Measurements from ENCODE around the gene NXF3.
A peak's percentile ranks its signal among the peaks of the same experiment; 100 is the strongest.

Gene NXF3

GRCh38 chrX:103066606-103067005, 26.3 kb downstream of the NXF3 start:
- Mint-ChIP-seq H3K4me3 (no peak overlapping the region), H3K9me3 (peaks cover 13% of the 10 kb centered on the region), H3K27me3 (ENCODE audit: low read depth) (no peaks in the 10 kb centered on the region), H3K27ac (no peak overlapping the region), H3K36me3 (ENCODE audit: low read depth) (peaks cover 4% of the 10 kb centered on the region), H3K4me1 (peaks cover 6% of the 10 kb centered on the region)
- TF ChIP-seq, protein P1, sequence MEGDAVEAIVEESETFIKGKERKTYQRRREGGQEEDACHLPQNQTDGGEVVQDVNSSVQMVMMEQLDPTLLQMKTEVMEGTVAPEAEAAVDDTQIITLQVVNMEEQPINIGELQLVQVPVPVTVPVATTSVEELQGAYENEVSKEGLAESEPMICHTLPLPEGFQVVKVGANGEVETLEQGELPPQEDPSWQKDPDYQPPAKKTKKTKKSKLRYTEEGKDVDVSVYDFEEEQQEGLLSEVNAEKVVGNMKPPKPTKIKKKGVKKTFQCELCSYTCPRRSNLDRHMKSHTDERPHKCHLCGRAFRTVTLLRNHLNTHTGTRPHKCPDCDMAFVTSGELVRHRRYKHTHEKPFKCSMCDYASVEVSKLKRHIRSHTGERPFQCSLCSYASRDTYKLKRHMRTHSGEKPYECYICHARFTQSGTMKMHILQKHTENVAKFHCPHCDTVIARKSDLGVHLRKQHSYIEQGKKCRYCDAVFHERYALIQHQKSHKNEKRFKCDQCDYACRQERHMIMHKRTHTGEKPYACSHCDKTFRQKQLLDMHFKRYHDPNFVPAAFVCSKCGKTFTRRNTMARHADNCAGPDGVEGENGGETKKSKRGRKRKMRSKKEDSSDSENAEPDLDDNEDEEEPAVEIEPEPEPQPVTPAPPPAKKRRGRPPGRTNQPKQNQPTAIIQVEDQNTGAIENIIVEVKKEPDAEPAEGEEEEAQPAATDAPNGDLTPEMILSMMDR (IDR thresholded peaks at IDR 0.05; ENCODE audit: unreplicated experiment in 3 of 3) = no peak

- TF ChIP-seq, protein P1 (IDR thresholded peaks at IDR 0.05; ENCODE audit: unreplicated experiment in 3 of 3) = no peak
- Mint-ChIP-seq H3K4me1 (peaks cover 6% of the 10 kb centered on the region), H3K36me3 (ENCODE audit: low read depth) (peaks cover 4% of the 10 kb centered on the region), H3K27me3 (ENCODE audit: low read depth) (no peaks in the 10 kb centered on the region), H3K9me3 (peaks cover 10% of the 10 kb centered on the region), H3K4me3 (peak within 1 kb of the TSS; percentile 74 to 79 (median 75)), H3K27ac (peak within 1 kb of the TSS in 1 of 3 experiments; percentile 6)
These were observed 29.0 kb downstream of the NXF3 start, which contains the start of gene BEX1 for GRCh38 chrX:103063918-103064434. BEX1 (minus strand) TSS chrX:103064171; CDS start chrX:103063274, 897 bp downstream.

DNA sequence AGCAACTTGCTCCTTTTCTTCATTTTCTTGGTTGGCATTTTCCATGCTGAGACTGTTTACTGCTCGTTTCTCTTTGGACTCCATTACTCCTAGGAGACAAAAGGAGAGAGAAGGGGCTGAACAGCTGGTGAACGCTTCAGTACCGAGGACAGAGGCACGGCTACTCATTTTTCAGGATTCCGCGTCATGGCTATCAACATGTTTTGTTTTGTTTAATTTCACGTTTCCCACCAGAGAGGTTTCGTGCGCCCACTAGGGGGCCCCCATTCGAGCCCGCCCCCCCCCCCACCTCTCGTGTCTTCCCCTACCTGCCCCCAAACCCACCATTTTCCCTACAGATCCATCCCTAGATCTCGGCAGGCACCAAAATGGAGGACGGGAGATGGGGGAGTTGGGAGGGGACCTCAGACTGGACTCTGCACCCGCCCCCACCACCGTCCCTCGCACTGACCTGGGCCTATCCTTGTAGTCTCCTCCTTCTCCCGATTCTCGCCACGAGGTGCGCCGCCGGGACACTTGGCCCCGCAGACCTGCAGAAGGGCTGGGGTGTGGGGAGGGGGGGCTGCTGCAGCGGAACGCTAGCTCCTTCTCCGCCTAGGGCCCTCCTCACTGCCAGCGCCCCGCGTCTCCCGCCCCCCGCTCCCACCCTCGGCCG, 29.6 kb downstream of the NXF3 start:
- Mint-ChIP-seq H3K4me3 (peak overlapping the region; percentile 72 to 78 (median 75)), H3K36me3 (ENCODE audit: low read depth) (peaks cover 4% of the 10 kb centered on the region), H3K9me3 (peaks cover 10% of the 10 kb centered on the region), H3K4me1 (peaks cover 6% of the 10 kb centered on the region), H3K27ac (peak overlapping the region in 1 of 3 experiments; percentile 6), H3K27me3 (ENCODE audit: low read depth) (no peaks in the 10 kb centered on the region)
- TF ChIP-seq, protein P1 (IDR thresholded peaks at IDR 0.05; ENCODE audit: unreplicated experiment in 3 of 3) = peak; percentile 25 to 35 (median 28)

GRCh38 chrX:103061486-103061885, 31.5 kb downstream of the NXF3 start:
- H3K4me1 Mint-ChIP-seq = peaks cover 6% of the 10 kb centered on the region
- TF ChIP-seq, protein P1 (IDR thresholded peaks at IDR 0.05; ENCODE audit: unreplicated experiment in 3 of 3) = no peak
- peak overlapping the region in 1 of 3 experiments; percentile 38 for H3K4me3 Mint-ChIP-seq

DNA sequence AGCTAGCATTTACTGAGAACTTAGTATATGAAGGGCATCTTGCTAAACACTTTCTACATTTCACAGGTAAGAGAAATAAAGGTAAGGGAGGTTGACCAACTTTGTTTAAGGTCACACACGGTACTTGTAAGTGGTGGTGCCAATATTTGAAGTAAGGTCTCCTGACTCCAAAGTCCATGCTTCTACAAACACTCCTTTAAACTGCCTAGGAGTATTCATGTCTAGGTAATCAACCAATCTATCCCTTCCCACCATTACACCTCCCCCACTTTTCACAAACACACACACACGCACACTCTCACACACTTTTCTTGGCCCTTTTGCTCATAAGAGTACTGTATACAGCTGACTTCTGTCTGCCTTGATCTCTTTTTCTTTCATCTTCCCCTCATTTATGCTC, 36.0 kb downstream of the NXF3 start:
- no peaks in the 10 kb centered on the region for H3K27me3 Mint-ChIP-seq (ENCODE audit: low read depth)

More at GRCh38 chrX:103061486-103061885, 31.5 kb downstream of the NXF3 start:
- no peaks in the 10 kb centered on the region for H3K27me3 Mint-ChIP-seq (ENCODE audit: low read depth)
- H3K27ac Mint-ChIP-seq = no peak overlapping the region
- H3K9me3 Mint-ChIP-seq = peaks cover 8% of the 10 kb centered on the region
- H3K36me3 Mint-ChIP-seq (ENCODE audit: low read depth) = peaks cover 4% of the 10 kb centered on the region

More for the DNA sequence above, 36.0 kb downstream of the NXF3 start:
- Mint-ChIP-seq H3K9me3 (peaks cover 3% of the 10 kb centered on the region), H3K36me3 (ENCODE audit: low read depth) (no peaks in the 10 kb centered on the region), H3K4me1 (no peaks in the 10 kb centered on the region), H3K27ac (no peak overlapping the region), H3K4me3 (no peak overlapping the region)
- TF ChIP-seq, protein P1 (IDR thresholded peaks at IDR 0.05; ENCODE audit: unreplicated experiment in 3 of 3) = no peak
